Measurements from ENCODE around the gene ISLR. TPM values are rescaled to one million over a fixed set of nuclear protein-coding genes. Genes with fewer than 3 reads are reported as not detected.

Gene ISLR
- total and polyA plus RNA-seq, 2 of the 8 experiments (the other 6 are each of a cell fraction or from before 2014, with no cell fraction given), result 0.29 to 0.35 TPM

DNA sequence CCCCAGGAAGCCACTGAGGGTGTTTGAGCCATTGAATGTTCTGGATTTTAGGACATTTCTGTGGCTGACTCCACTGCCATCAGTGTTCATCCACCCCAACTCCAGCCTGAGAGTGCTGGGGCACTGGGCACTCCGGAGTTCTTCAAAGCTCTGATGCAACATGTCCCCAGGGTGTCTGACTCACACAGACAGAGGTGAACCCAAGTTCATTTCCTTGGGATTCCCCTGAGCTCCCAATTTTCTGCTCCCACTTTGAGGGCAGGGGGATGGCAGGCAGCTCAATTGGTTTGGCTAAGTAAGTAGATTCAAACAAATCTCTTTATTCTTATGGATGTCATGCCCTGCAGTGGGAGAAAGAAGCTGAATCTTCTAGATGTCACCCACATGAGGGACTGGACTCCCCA is 26.9 kb downstream of the ISLR start:
- CTCF ChIA-PET (ENCODE audit: partially characterized antibody), result interaction anchor here (0.9 to 6.1 kb wide), 17 partner anchors 9 to 122 kb away, joined by 3 to 38 read pairs (median 5); partner anchors contain the start of genes ISLR and ISLR2
- Histone ChIP-seq H3K9me3 (ENCODE audit: insufficient read depth in 2 of 2, low read depth in 1 of 2, low read length in 1 of 2) (no peaks in the 10 kb centered on the region), H2BK12ac (ENCODE audit: low read depth, low read length) (no peak overlapping the region), H4K91ac (replicated peaks; ENCODE audit: insufficient read length, low read length) (no peak overlapping the region), H2BK15ac (ENCODE audit: low read length) (0 out of 2 replicates have a peak overlapping the region, but pooled peaks have one; percentile 88), H3K23ac (ENCODE audit: insufficient read length) (no peak overlapping the region), H4K8ac (ENCODE audit: extremely low read depth, insufficient read depth, low read length) (no peak overlapping the region; the same call in 1 of the 2 replicates), H4K5ac (ENCODE audit: insufficient read length, low read depth, low read length) (no peak overlapping the region), H2AK5ac (ENCODE audit: low read depth, low read length) (no peak overlapping the region; the same call in 1 of the 2 replicates), H3K4ac (replicated peaks; ENCODE audit: insufficient read length, low read depth, low read length) (no peak overlapping the region), H3K4me1 (replicated peaks in 1 of 4; ENCODE audit: control insufficient read depth in 3 of 4, insufficient read depth in 4 of 4, low read length in 3 of 4) (peaks cover 0 to 46% (median 31%) of the 10 kb centered on the region in 4 experiments; a peak in 6 of 7 replicates), H3K56ac (replicated peaks; ENCODE audit: insufficient read length, low read depth, low read length) (no peak overlapping the region), H3K23me2 (ENCODE audit: low read depth, low read length) (peaks cover 4% of the 10 kb centered on the region; the same call in 1 of the 2 replicates), H3K9ac (replicated peaks in 1 of 4; ENCODE audit: extremely low read depth in 1 of 4, low read depth in 3 of 4, low read length in 3 of 4) (no peak overlapping the region), H3K27me3 (replicated peaks in 1 of 4; ENCODE audit: control insufficient read depth in 3 of 4, extremely low read depth in 1 of 4, insufficient read depth in 3 of 4, low read length in 3 of 4) (peaks cover 0 to 4% (median 2%) of the 10 kb centered on the region in 4 experiments; a peak in 2 of 7 replicates), H2BK5ac (ENCODE audit: low read depth, low read length) (no peak overlapping the region), H3K4me3 (ENCODE audit: extremely low read depth in 1 of 4, insufficient read depth in 2 of 4, low read depth in 3 of 4, low read length in 4 of 4) (peak overlapping the region in 1 of 4 experiments; percentile 4; a peak in 1 of 8 replicates), H3K79me2 (ENCODE audit: control insufficient read depth in 1 of 2, insufficient read depth in 2 of 2, low read length in 2 of 2) (0 out of 4 replicates have a peak, but pooled peaks cover 0 to 4% of the 10 kb centered on the region in 2 experiments), H3K4me2 (ENCODE audit: insufficient read depth in 1 of 2, low read depth in 2 of 2, low read length in 2 of 2) (no peak overlapping the region), H4K20me1 (replicated peaks in 1 of 2; ENCODE audit: control insufficient read depth in 1 of 2, insufficient read depth in 2 of 2, low read length in 2 of 2) (no peaks in the 10 kb centered on the region), H3K18ac (ENCODE audit: extremely low read depth, low read length) (no peak overlapping the region; the same call in 1 of the 2 replicates), H3K79me1 (ENCODE audit: low read depth, low read length) (peaks cover 3% of the 10 kb centered on the region; the same call in 1 of the 2 replicates), H2BK120ac (replicated peaks; ENCODE audit: low read depth, low read length) (no peak overlapping the region), H3K27ac (ENCODE audit: low read depth, low read length) (no peak overlapping the region), H2BK20ac (ENCODE audit: low read length) (no peak overlapping the region), H2AFZ (ENCODE audit: low read length) (no peak overlapping the region), H3K14ac (ENCODE audit: insufficient read length) (no peak overlapping the region), H3K36me3 (ENCODE audit: control insufficient read depth in 2 of 4, insufficient read depth in 4 of 4, low read length in 3 of 4) (no peaks in the 10 kb centered on the region)
- WGBS, 2 experiments (ENCODE audit: extremely low coverage in 1 of 2, insufficient coverage in 1 of 2, insufficient read length in 1 of 2, insufficient replicate concordance in 2 of 2, low coverage in 1 of 2, low lambda C conversion rate in 2 of 2, missing lambda C conversion rate in 1 of 2), result 69% methylated on average over 1 of the region's 1 CpG; no CpG with 5 or more reads in 1 of the 2 experiments
- POLR2A ChIA-PET (ENCODE audit: partially characterized antibody), result interaction anchor here (0.8 to 7.3 kb wide), 5 partner anchors 9 to 21 kb away, joined by 3 to 76 read pairs (median 44); no protein-coding TSS in a partner anchor
- FAIRE-seq (no peak), DNase-seq (ENCODE audit: low read depth in 1 of 2, low spot score in 2 of 2) (no peak)
- TF ChIP-seq JUN (IDR thresholded peaks at IDR 0.05; ENCODE audit: low read depth, low read length) (no peak), SUZ12 (IDR thresholded peaks at IDR 0.05; ENCODE audit: low read length) (no peak), CREB1 (IDR thresholded peaks at IDR 0.05) (no peak), ASH2L (IDR thresholded peaks at IDR 0.05; ENCODE audit: low read length) (no peak), NRF1 (IDR thresholded peaks at IDR 0.05; ENCODE audit: low read depth, low read length) (no peak), POLR2AphosphoS5 (IDR thresholded peaks at IDR 0.05; ENCODE audit: low read depth, low read length) (no peak), SIRT6 (IDR thresholded peaks at IDR 0.05; ENCODE audit: low read length) (no peak), CHD2 (IDR thresholded peaks at IDR 0.05; ENCODE audit: low read length) (no peak), GABPA (IDR thresholded peaks at IDR 0.05; ENCODE audit: borderline replicate concordance, insufficient read depth, low read length) (no peak), RFX5 (IDR thresholded peaks at IDR 0.05; ENCODE audit: borderline replicate concordance, low read depth, low read length) (no peak), SP2 (IDR thresholded peaks at IDR 0.05; ENCODE audit: low read length) (no peak)
- TF ChIP-seq, protein P1, sequence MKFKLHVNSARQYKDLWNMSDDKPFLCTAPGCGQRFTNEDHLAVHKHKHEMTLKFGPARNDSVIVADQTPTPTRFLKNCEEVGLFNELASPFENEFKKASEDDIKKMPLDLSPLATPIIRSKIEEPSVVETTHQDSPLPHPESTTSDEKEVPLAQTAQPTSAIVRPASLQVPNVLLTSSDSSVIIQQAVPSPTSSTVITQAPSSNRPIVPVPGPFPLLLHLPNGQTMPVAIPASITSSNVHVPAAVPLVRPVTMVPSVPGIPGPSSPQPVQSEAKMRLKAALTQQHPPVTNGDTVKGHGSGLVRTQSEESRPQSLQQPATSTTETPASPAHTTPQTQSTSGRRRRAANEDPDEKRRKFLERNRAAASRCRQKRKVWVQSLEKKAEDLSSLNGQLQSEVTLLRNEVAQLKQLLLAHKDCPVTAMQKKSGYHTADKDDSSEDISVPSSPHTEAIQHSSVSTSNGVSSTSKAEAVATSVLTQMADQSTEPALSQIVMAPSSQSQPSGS (IDR thresholded peaks at IDR 0.05; ENCODE audit: low read length), result no peak

Measured in H1 (cell line).